Panc1 (cell line): Measurements from ENCODE around the gene ZNF521. TPM values are rescaled to one million over a fixed set of nuclear protein-coding genes. Genes with fewer than 3 reads are reported as not detected.

ENCODE experiments used
- ATAC-seq: fragments of 200-7000 bp; cut with Tn5 transposase; 2 replicates; pipeline ENCODE4 v1.9.1; 2020; ENCODE audit warnings: mild to moderate bottlenecking, moderate library complexity
- BruUV-seq: library from RNA; stranded (reverse); fragments of 400-500 nt; replicated peaks from 2 replicates; lab custom pipeline; 2021; lab: Mats Ljungman, UMichigan
- CTCF ChIA-PET: fragments of 300-600 bp; sonication (Branson Sonifier 250); formaldehyde crosslinking; loops from one replicate; lab custom pipeline; 2022; ENCODE audit warnings: antibody characterized with exemption; lab: Charles Lee
- POLR2A ChIA-PET: fragments of 300-600 bp; sonication (Branson Sonifier 250); formaldehyde crosslinking; loops from one replicate; lab custom pipeline; 2022; ENCODE audit warnings: antibody characterized with exemption; lab: Charles Lee
- DNase-seq: peaks from one replicate; pipeline ENCODE4 v3.0.0-alpha.2; 2010; ENCODE audit warnings: low read depth, low spot score
- H3K27ac ChIP-seq: 2 replicates; pipeline ENCODE4 v1.5.1; 2011; ENCODE audit warnings: mild to moderate bottlenecking, low read length, inconsistent platforms
- H3K27me3 ChIP-seq: fragments of 200-500 bp; sonication (Bioruptor generic); 2 replicates; pipeline ENCODE4 v1.6.0; 2014; ENCODE audit warnings: low read length, inconsistent platforms; ENCODE audit not compliant: control insufficient read depth, insufficient read depth
- H3K36me3 ChIP-seq: fragments of 200-500 bp; sonication (Bioruptor generic); 2 replicates; pipeline ENCODE4 v1.5.1; 2014; ENCODE audit warnings: inconsistent platforms, mild to moderate bottlenecking, low read length, moderate library complexity; ENCODE audit not compliant: control insufficient read depth, insufficient read depth
- H3K4me1 ChIP-seq: 2 replicates; pipeline ENCODE4 v1.5.1; 2011; ENCODE audit warnings: inconsistent platforms, mild to moderate bottlenecking, low read length, moderate library complexity; ENCODE audit not compliant: control insufficient read depth, insufficient read depth
- H3K4me3 ChIP-seq, 2 experiments: 2 replicates each; pipeline ENCODE4 v1.5.1; 2011 to 2012; ENCODE audit warnings: low read depth in 2 of 2, low read length in 2 of 2, mild to moderate bottlenecking in 2 of 2, inconsistent platforms in 1 of 2, moderate library complexity in 1 of 2
- H3K9me3 ChIP-seq: fragments of 200-500 bp; sonication (Bioruptor generic); 2 replicates; pipeline ENCODE4 v1.5.1; 2014; ENCODE audit warnings: low read depth, mild to moderate bottlenecking, inconsistent platforms, low read length, moderate library complexity; ENCODE audit not compliant: control insufficient read depth, insufficient read depth
- POLR2AphosphoS5 ChIP-seq: IDR thresholded peaks from 2 replicates; pipeline ENCODE4 v1.6.1; 2012; ENCODE audit warnings: mild to moderate bottlenecking, low read depth, low read length, moderate library complexity
- REST ChIP-seq, 2 experiments: IDR thresholded peaks; 2 replicates each; pipeline ENCODE4 v1.6.1; 2011 to 2012; ENCODE audit warnings: low read depth in 2 of 2, control low read depth in 1 of 2, low read length in 1 of 2, mild to moderate bottlenecking in 1 of 2, moderate library complexity in 1 of 2; ENCODE audit not compliant: insufficient read depth in 1 of 2
- SIN3A ChIP-seq: IDR thresholded peaks from 2 replicates; pipeline ENCODE4 v1.6.1; 2012; ENCODE audit warnings: low read depth, mild to moderate bottlenecking, low read length, moderate library complexity, borderline replicate concordance; ENCODE audit not compliant: insufficient read depth
- TCF7L2 ChIP-seq: IDR thresholded peaks from 2 replicates; pipeline ENCODE4 v1.6.1; 2011; ENCODE audit warnings: mild to moderate bottlenecking, low read depth, low read length, inconsistent platforms
- in situ Hi-C: cut with HindIII; loops from 2 replicates; pipeline ENCODE4 v1.10.0; 2016; ENCODE audit warnings: low sequenced_read_pairs, low pct_unique_long_range_greater_than_20kb
- intact Hi-C: fragments of 100-400 bp; cut with micrococcal nuclease; formaldehyde crosslinking; loops from one replicate; pipeline ENCODE4 v1.10.0; 2022; ENCODE audit not compliant: unreplicated experiment
- total RNA-seq: library from RNA; stranded (reverse); gene quantifications from one replicate; pipeline ENCODE4 v1.2.1, GENCODE V29; 2021; ENCODE audit not compliant: unreplicated experiment
- TF ChIP-seq, protein P1 (sequence below): fragments of 450-650 bp; IDR thresholded peaks from 2 replicates; pipeline ENCODE4 v1.5.1; 2017; ENCODE audit warnings: mild to moderate bottlenecking

Gene ZNF521
- total RNA-seq, 1 experiment from 2014 or later: 0.15 TPM

DNA sequence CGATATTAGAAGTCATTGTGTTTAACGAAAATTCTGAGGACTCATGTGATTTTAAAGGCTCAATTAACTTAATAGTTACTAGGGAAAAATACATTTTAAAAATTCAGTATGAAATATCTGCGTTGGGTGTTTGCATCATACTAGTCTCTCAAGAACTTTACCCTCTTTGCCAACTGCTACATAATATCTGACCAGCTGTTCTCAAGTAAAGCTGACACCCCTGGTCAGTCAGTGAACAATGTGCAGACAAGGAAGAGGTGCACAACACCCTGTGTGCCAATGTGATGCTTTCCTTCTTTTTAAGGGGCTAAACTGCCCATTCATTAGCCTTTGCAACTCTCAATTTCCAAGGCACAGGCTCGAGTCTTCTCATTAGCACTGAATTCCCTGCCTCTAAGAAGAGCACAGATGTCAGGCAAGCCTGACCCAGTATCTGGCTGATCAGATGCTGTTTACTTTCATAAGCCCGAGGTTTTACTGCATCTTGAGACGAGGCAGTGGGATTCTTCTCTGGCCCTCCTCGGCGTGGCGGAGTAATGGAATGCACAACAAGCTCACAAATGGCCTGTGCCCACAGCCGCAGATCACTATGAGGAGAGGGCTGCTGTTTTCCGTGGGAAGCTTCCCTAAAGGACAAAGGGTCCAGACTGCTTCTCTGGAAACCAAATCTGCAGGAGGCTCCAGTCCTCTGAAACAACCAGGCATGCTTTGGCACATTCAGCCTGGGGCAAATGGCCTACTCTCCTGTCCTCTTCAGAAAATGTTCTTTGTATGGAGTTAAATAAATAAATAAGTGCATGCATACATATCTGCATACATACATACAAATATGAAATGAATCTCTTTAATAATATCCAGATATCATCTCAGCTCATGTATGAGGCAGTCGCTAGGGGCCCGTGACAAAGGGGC lies 240.3 kb downstream of the ZNF521 start:
- in situ Hi-C loops: no loop called here
- BruUV-seq: no TSS peak
- intact Hi-C loops: no loop called here
- ATAC-seq (no peak), DNase-seq (no peak)
- H3K9me3 ChIP-seq: no peaks in the 10 kb centered on the region
- no peaks in the 10 kb centered on the region for H3K4me1 ChIP-seq
- TF ChIP-seq, protein P1, sequence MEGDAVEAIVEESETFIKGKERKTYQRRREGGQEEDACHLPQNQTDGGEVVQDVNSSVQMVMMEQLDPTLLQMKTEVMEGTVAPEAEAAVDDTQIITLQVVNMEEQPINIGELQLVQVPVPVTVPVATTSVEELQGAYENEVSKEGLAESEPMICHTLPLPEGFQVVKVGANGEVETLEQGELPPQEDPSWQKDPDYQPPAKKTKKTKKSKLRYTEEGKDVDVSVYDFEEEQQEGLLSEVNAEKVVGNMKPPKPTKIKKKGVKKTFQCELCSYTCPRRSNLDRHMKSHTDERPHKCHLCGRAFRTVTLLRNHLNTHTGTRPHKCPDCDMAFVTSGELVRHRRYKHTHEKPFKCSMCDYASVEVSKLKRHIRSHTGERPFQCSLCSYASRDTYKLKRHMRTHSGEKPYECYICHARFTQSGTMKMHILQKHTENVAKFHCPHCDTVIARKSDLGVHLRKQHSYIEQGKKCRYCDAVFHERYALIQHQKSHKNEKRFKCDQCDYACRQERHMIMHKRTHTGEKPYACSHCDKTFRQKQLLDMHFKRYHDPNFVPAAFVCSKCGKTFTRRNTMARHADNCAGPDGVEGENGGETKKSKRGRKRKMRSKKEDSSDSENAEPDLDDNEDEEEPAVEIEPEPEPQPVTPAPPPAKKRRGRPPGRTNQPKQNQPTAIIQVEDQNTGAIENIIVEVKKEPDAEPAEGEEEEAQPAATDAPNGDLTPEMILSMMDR: no peak
- TF ChIP-seq SIN3A (no peak), REST (IDR thresholded peaks at IDR 0.05; ENCODE audit: insufficient read depth in 1 of 2, low read depth in 2 of 2, low read length in 1 of 2) (no peak), POLR2AphosphoS5 (no peak), TCF7L2 (no peak)
- POLR2A ChIA-PET: no interaction called here
- H3K36me3 ChIP-seq: no peaks in the 10 kb centered on the region
- no peaks in the 10 kb centered on the region for H3K27me3 ChIP-seq
- no peak overlapping the region for H3K27ac ChIP-seq
- no peak overlapping the region for H3K4me3 ChIP-seq
- CTCF ChIA-PET: no interaction called here

GRCh38 chr18:25109484-25109883 lies 242.5 kb downstream of the ZNF521 start:
- in situ Hi-C loops: no loop called here
- TF ChIP-seq, protein P1: no peak
- TF ChIP-seq REST (IDR thresholded peaks at IDR 0.05; ENCODE audit: insufficient read depth in 1 of 2, low read depth in 2 of 2, low read length in 1 of 2): no peak
- no peak for TF ChIP-seq SIN3A
- TF ChIP-seq TCF7L2: no peak
- TF ChIP-seq POLR2AphosphoS5: no peak
- no peaks in the 10 kb centered on the region for H3K9me3 ChIP-seq
- no peak overlapping the region for H3K27ac ChIP-seq
- no peak overlapping the region for H3K4me3 ChIP-seq
- no peak for ATAC-seq
- H3K36me3 ChIP-seq: no peaks in the 10 kb centered on the region
- BruUV-seq: no TSS peak
- POLR2A ChIA-PET: no interaction called here
- no peaks in the 10 kb centered on the region for H3K27me3 ChIP-seq
- CTCF ChIA-PET: no interaction called here
- intact Hi-C loops: no loop called here
- no peaks in the 10 kb centered on the region for H3K4me1 ChIP-seq
- DNase-seq: no peak
